Adipocyte (in vitro differentiated cells): ENCODE data around the gene F13A1.
A peak's percentile ranks its signal among the peaks of the same experiment; 100 is the strongest.

ENCODE experiments used
- DNase-seq: peaks from one replicate; pipeline ENCODE4 v3.0.0-alpha.2; 2015; ENCODE audit warnings: low read depth
- H3K27me3 ChIP-seq: replicated peaks from 2 replicates; pipeline ENCODE4 v1.7.0; 2013; ENCODE audit warnings: mild to moderate bottlenecking, low read length, moderate library complexity; ENCODE audit not compliant: control insufficient read depth, insufficient read depth
- H3K36me3 ChIP-seq: 2 replicates; pipeline ENCODE4 v1.7.0; 2013; ENCODE audit warnings: low read length, mild to moderate bottlenecking, moderate library complexity; ENCODE audit not compliant: control insufficient read depth, insufficient read depth, severe bottlenecking
- H3K4me1 ChIP-seq: 2 replicates; pipeline ENCODE4 v1.7.0; 2013; ENCODE audit warnings: mild to moderate bottlenecking, low read length, moderate library complexity; ENCODE audit not compliant: control insufficient read depth, insufficient read depth
- H3K4me3 ChIP-seq: 2 replicates; pipeline ENCODE4 v1.7.0; 2013; ENCODE audit warnings: mild to moderate bottlenecking, low read length, moderate library complexity
- H3K9ac ChIP-seq: 2 replicates; pipeline ENCODE4 v1.7.0; 2013; ENCODE audit warnings: mild to moderate bottlenecking, low read length, moderate library complexity
- H3K9me3 ChIP-seq: 2 replicates; pipeline ENCODE4 v1.7.0; 2013; ENCODE audit warnings: mild to moderate bottlenecking, low read length, moderate library complexity; ENCODE audit not compliant: control insufficient read depth

F13A1 gene

GRCh38 chr6:6277413-6277812 is 43.0 kb downstream of the F13A1 start:
- no peaks in the 10 kb centered on the region for H3K36me3 ChIP-seq
- DNase-seq = peak; percentile 0
- H3K9me3 ChIP-seq = no peaks in the 10 kb centered on the region
- H3K4me3 ChIP-seq = no peak overlapping the region
- H3K9ac ChIP-seq = no peak overlapping the region
- H3K4me1 ChIP-seq = no peaks in the 10 kb centered on the region
- peaks cover 38% of the 10 kb centered on the region for H3K27me3 ChIP-seq

- Histone ChIP-seq H3K9ac (no peak overlapping the region), H3K36me3 (no peaks in the 10 kb centered on the region), H3K9me3 (no peaks in the 10 kb centered on the region), H3K27me3 (peaks cover 31% of the 10 kb centered on the region), H3K4me1 (no peaks in the 10 kb centered on the region), H3K4me3 (no peak overlapping the region)
- no peak for DNase-seq
Measured at GRCh38 chr6:6270948-6271535, 49.4 kb downstream of the F13A1 start.

- Histone ChIP-seq H3K9ac (no peak overlapping the region), H3K36me3 (no peaks in the 10 kb centered on the region), H3K4me3 (no peak overlapping the region), H3K4me1 (no peaks in the 10 kb centered on the region), H3K27me3 (peaks cover 38% of the 10 kb centered on the region), H3K9me3 (no peaks in the 10 kb centered on the region)
- DNase-seq = no peak
Measured at GRCh38 chr6:6260196-6260722, 60.2 kb downstream of the F13A1 start.

- Histone ChIP-seq H3K9ac (no peak overlapping the region), H3K9me3 (no peaks in the 10 kb centered on the region), H3K4me3 (no peak overlapping the region), H3K4me1 (no peaks in the 10 kb centered on the region), H3K27me3 (peaks cover 25% of the 10 kb centered on the region), H3K36me3 (no peaks in the 10 kb centered on the region)
- no peak for DNase-seq
Measured at GRCh38 chr6:6256886-6257285, 63.6 kb downstream of the F13A1 start.

- H3K36me3 ChIP-seq = no peaks in the 10 kb centered on the region
- H3K9me3 ChIP-seq = no peaks in the 10 kb centered on the region
- no peaks in the 10 kb centered on the region for H3K4me1 ChIP-seq
- peaks cover 25% of the 10 kb centered on the region for H3K27me3 ChIP-seq
- DNase-seq = no peak
- no peak overlapping the region for H3K9ac ChIP-seq
- no peak overlapping the region for H3K4me3 ChIP-seq
Measured at GRCh38 chr6:6256259-6256658, 64.2 kb downstream of the F13A1 start.

GRCh38 chr6:6251555-6252280 is 68.7 kb downstream of the F13A1 start:
- Histone ChIP-seq H3K9me3 (no peaks in the 10 kb centered on the region), H3K4me3 (no peak overlapping the region), H3K4me1 (no peaks in the 10 kb centered on the region), H3K9ac (no peak overlapping the region), H3K36me3 (no peaks in the 10 kb centered on the region), H3K27me3 (peaks cover 29% of the 10 kb centered on the region)
- no peak for DNase-seq

GRCh38 chr6:6248651-6249050 is 71.8 kb downstream of the F13A1 start:
- no peaks in the 10 kb centered on the region for H3K9me3 ChIP-seq
- no peaks in the 10 kb centered on the region for H3K4me1 ChIP-seq
- no peak overlapping the region for H3K4me3 ChIP-seq
- H3K9ac ChIP-seq = no peak overlapping the region
- H3K36me3 ChIP-seq = no peaks in the 10 kb centered on the region
- DNase-seq = no peak
- peaks cover 28% of the 10 kb centered on the region for H3K27me3 ChIP-seq

GRCh38 chr6:6246544-6246943 is 73.9 kb downstream of the F13A1 start:
- Histone ChIP-seq H3K27me3 (peaks cover 47% of the 10 kb centered on the region), H3K9ac (no peak overlapping the region), H3K36me3 (no peaks in the 10 kb centered on the region), H3K4me1 (no peaks in the 10 kb centered on the region), H3K4me3 (no peak overlapping the region), H3K9me3 (no peaks in the 10 kb centered on the region)
- DNase-seq = no peak

- peaks cover 52% of the 10 kb centered on the region for H3K27me3 ChIP-seq
- no peaks in the 10 kb centered on the region for H3K9me3 ChIP-seq
- no peak overlapping the region for H3K9ac ChIP-seq
- H3K4me1 ChIP-seq = no peaks in the 10 kb centered on the region
- H3K4me3 ChIP-seq = no peak overlapping the region
- DNase-seq = no peak
- H3K36me3 ChIP-seq = no peaks in the 10 kb centered on the region
Measured at GRCh38 chr6:6244624-6245023, 75.8 kb downstream of the F13A1 start.

- Histone ChIP-seq H3K9ac (no peak overlapping the region), H3K27me3 (peaks cover 44% of the 10 kb centered on the region), H3K9me3 (no peaks in the 10 kb centered on the region), H3K36me3 (no peaks in the 10 kb centered on the region), H3K4me1 (no peaks in the 10 kb centered on the region), H3K4me3 (no peak overlapping the region)
- no peak for DNase-seq
Measured at GRCh38 chr6:6243846-6244245, 76.6 kb downstream of the F13A1 start.

GRCh38 chr6:6239598-6240581 is 80.6 kb downstream of the F13A1 start:
- H3K27me3 ChIP-seq = peaks cover 39% of the 10 kb centered on the region
- H3K4me3 ChIP-seq = no peak overlapping the region
- DNase-seq = no peak
- H3K4me1 ChIP-seq = no peaks in the 10 kb centered on the region
- no peaks in the 10 kb centered on the region for H3K9me3 ChIP-seq
- no peak overlapping the region for H3K9ac ChIP-seq
- H3K36me3 ChIP-seq = no peaks in the 10 kb centered on the region
